HG03066 (cell line): ENCODE data around the gene PATE4.
"Not testable (repeated sequence)": the region's sequence is repeated elsewhere in the genome, so short reads cannot be mapped to it uniquely, and the experiment has no call there.

Experiments used
- ATAC-seq: cut with Tn5 transposase; IDR thresholded peaks from one replicate; pipeline ENCODE4 v1.9.1; 2021; ENCODE audit warnings: low read depth; ENCODE audit not compliant: unreplicated experiment

The PATE4 gene, protein sequence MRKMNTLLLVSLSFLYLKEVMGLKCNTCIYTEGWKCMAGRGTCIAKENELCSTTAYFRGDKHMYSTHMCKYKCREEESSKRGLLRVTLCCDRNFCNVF

DNA sequence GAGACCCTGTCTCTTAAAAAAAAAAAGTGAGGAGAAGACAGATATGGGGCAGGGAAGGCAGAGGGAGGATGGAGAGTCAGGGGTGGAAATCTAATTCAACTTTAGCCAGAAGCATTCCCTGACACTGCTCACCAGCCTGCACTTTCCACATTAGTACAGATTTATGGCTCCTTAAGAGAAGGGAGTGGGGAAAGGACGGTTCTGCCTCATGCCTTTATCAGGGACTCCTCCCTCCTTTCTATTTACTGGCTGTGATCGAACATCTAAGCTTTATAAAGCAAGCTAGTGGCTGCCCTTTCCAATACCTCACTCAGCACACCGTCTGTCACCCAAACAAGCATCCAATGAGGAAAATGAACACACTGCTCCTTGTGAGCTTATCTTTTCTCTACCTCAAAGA is at the start of gene PATE4:
Gene PATE4, plus strand, starts transcription at position 301 of the 400 bp plus-strand sequence. Its CDS starts 44 bp downstream, at position 345.
- ATAC-seq: no peak

DNA sequence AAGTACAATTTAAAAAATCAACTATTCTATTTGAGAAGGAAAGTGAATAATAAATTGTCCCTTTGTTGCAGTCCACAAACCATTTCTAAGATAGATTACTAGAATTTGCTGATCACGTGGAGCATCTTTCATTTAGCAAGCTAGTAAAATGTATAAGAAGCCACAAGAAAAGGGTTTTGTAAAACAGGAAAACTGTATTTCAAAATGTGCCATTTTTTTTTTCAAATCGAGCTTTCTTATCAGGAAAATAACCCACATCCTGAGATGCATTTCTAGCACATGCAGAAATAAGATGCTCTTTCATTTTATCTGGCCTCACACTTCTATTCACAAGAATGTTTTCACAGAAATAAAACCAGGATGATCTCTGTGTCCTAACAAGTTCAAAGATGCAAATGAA is 48.4 kb upstream of the PATE4 start:
- ATAC-seq: no peak

DNA sequence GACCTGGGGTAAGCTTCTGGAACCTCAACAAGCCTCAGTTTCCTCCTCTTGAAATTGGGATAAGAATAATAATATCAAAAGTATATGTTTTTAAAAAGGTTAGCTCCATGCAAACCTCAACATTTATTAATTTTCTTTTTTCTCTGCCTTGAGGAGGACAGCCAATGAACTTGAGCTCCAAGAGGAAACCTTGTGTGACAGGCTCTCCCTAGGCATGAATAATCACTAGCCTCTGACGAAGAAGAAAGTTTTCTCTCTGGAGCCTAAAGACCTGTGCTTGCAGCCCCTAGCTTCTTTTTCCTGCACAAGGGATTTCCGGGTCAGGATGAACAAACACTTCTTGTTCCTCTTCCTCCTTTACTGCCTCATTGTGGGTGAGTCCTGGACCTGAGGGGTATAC is 45.3 kb upstream of the PATE4 start, which contains the start of gene PATE3:
Gene PATE3, plus strand, starts transcription at position 301 of the 400 bp plus-strand sequence. Its CDS starts 25 bp downstream, at position 326.
- ATAC-seq: no peak

DNA sequence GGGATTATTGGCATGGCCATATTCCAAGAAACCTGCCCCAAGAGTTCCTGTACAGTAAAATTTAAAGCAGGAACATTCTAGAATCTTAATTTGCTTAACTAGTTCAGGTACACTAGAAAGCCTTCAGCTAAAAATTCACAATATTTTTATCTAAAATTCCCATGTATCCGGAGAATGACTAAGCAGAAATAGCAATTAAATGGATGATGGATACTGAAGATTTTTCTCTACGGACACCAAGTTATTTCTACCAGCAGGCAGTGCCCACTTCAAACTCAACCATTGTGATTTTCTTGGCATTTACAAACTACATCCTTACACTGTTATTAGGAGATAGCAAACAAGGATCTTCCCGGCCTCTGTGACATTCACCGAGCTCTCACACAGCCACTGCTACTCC is 42.3 kb upstream of the PATE4 start:
- ATAC-seq: no peak

DNA sequence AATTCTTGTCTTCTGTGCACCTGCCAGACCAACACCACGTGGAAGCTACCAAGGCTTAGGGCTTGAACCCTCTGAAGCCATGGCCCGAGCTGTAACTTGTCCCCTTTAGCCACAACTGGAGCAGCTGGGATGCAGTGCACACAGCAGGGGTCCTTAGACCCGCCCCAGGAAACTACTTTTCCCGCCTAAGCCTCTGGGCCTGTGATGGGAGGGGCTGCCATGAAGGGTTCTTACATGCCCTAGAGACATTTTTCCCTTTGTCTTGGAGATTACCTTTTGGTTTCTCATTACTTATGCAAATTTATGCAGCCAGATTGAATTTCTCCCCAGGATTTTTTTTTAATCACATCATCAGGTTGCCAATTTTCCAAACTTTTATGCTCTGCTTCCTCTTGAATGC is 35.5 kb upstream of the PATE4 start:
- no peak for ATAC-seq

DNA sequence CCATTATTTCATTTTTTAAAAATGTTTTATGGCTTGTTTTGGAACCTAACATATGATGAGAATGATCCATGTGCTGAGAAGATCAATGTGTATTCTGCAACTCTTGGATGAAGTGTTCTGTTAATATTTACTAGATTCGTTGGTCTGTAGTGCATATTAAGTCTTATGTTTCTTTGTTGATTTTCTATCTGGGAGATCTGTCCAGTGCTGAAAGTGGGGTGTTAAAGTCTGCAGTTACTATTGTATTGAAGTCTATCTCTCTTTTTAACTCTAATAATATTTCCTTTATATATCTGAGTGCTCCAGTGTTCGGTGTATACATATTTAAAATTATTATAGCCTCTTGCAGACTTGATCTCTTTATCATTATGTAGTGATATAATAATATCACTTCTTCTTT is 33.3 kb upstream of the PATE4 start:
- ATAC-seq: no peak

DNA sequence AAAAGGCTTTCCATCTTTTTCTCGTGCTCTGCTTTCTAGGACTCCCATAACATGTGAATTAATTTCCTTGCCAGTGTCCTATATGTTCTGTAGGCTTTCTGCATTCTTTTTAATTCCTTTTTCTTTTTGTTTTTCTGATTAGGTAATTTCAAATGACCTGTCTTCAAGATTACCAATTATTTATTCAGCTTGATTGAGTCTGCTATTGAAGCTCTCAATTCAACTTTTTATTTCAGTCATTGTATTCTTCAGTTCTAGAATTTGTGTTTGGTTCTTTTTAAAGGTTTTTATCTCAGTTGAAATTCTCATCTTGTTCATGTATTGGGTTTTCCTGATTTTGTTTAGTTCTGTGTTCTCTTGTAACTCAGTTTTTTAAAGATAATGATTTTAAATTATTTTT is 30.7 kb upstream of the PATE4 start:
- ATAC-seq: no peak

DNA sequence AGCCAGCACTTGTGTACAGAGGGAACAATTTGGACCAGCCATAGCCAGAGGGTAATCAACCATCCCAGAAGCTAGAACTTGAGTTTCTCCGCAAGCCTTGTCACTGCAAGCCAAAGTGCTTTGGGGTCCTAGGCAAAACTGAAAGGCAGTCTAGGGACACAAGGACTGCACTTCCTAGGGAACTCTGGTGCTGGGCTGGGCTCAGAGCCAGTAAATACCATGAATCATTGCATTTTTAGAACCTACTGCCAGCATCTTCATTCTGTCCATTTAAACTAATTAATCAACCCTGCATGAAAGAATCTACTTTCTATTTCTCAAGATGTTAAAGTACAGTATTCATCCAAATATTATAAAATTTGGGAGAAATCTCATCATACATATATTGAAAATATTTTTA is 25.2 kb upstream of the PATE4 start:
- ATAC-seq: no peak

DNA sequence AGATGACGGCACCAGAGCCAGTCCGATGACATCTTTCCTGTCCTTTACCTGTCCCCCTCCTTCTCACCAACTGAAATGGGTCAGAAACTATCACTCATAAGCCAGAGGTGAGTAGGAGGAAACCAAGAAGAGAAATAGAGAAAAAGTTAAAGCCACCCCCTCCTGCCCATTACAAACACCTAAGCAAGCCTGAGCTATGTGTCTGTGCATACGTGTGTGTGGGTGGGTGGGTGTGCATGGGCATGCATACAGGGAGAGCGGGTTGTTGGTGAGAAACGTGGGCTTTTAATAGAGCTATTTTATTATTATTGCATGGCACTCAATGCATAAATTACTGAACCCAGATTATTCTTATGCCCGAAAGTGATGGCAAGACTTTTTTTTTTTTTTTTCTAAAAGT is 2.6 kb downstream of the PATE4 start:
- no peak for ATAC-seq

DNA sequence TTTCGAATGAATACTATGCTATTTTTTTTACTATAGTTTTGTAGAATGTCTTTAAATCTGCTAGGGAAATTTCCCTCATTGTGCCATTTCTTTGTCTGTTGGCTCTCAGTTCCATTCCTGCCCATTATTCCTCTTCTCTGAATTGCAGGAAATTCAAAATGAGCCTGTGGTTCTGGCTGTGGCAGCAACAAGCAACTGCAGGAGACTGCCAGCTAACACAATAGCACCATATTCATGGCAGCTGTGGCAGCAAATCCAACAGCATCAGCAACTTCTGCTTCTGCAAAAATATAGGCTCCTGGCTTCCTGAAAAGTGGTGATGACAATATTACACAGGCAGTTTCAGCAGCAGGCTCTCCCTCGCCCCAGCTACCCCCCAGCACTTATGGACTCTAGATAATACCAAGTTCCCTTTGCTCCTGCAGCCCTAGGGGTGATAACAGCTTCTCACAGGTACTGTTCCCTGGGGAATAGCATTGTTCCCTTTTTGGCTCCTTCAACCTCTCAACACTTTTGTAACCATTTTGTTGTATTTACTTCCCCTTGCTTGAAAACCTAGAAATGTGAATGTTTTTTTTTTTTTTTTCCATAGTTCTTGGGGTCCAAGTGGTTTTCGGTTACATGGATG is 9.3 kb downstream of the PATE4 start:
- no peak for ATAC-seq

DNA sequence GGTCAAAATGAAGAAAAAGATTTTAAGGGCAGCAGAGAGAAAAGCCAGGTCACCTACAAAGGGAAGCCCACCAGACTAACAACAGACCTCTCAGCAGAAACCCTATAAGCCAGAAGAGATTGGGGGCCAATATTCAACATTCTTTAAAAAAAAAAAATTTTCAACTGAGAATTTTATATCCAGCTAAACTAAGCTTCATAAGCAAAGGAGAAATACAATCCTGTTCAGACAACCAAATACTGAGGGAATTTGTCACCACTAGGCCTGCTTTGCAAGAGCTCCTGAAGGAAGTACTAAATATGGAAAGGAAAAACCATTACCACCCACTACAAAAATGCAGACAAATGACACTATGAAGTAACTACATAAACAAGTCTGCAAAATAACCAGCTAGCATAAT is 13.1 kb downstream of the PATE4 start:
- no peak for ATAC-seq

DNA sequence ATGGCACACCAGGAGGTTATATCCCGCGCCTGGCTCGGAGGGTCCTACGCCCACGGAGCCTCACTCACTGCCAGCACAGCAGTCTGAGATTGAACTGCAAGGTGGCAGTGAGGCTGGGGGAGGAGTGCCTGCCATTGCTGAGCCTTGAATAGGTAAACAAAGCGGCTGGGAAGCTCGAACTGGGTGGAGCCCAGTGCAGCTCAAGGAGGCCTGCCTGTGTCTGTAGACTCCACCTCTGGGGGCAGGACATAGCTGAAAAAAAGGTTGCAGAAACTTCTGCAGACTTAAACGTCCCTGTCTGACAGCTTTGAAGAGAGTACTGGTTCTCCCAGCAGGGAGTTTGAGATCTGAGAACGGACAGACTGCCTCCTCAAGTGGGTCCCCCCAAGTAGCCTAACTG is 24.6 kb downstream of the PATE4 start:
- ATAC-seq: not testable (repeated sequence)

DNA sequence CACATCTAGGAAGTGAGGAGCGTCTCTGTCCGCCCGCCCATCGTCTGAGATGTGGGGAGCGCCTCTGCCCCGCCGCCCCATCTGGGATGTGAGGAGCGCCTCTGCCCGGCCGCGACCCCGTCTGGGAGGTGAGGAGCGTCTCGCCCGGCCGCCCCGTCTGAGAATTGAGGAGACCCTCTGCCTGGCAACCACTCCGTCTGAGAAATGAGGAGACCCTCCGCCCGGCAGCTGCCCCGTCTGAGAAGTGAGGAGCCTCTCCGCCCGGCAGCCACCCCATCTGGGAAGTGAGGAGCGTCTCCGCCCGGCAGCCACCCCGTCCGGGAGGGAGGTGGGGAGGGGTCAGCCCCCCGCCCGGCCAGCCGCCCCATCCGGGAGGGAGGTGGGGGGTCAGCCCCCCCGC is 29.7 kb downstream of the PATE4 start:
- ATAC-seq: not testable (repeated sequence)

DNA sequence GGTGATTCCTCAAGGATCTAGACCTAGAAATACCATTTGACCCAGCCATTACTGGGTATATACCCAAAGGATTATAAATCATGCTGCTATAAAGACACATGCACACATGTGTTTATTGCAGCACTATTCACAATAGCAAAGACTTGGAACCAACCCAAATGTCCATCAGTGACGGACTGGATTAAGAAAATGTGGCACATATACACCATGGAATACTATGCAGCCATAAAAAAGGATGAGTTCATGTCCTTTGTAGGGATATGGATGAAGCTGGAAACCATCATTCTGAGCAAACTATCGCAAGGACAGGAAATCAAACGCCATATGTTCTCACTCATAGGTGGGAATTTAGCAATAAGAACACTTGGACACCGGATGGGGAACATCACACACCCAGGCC is 32.2 kb downstream of the PATE4 start:
- not testable (repeated sequence) for ATAC-seq

DNA sequence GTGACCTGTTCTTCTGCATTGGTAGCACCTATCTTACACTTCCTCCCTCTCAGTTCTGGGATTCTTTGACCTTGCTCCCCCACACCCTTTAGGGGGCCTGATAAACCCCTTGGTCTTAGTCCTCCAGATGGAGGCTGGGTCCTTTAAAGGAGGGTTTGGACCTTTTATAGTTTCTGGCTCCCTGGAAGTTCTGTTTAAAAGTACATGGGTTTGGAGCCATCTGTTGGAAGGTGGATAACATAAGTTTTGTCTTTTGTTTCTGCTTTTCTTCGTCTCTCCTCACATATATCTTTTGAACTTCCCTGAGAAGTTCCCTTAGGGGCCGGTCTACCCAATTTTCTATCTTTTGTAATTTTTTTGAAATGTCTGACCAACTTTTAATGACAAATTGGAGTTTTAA is 36.4 kb downstream of the PATE4 start:
- ATAC-seq: no peak

DNA sequence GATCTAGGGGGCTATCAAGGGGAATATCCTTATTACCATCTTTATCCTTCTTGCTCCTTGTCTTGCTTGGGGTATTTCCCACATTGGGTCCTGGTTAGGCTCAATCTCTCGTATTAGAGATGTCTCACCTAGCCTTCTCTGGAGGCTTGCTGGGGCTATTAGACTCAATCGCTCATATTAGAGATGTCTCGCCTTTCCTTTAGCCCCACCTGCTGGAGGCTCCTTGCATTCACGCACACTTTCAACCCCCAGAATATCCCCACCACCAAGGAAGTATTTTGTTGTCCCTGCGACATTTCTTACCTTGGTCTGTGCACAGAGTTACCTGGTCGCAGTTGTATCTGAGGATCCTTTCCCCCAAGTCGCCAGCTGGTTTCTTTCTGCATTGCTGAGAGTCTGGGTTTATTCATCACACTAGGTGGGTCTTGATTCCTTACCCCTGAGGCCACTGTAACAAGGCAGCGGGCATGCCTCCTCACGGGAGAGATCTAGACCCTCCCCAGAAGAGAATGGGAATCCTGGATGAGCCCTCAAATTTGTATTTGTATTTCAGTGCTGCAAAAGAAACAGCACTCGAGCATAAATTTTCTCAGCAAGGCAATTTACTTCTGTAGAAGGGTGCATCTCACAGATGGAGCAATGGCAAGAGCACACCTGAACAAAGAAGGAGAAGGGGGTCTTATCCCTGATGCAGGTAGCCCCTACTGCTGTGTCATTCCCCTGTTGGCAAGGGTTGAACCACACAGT is 38.4 kb downstream of the PATE4 start:
- ATAC-seq: no peak

DNA sequence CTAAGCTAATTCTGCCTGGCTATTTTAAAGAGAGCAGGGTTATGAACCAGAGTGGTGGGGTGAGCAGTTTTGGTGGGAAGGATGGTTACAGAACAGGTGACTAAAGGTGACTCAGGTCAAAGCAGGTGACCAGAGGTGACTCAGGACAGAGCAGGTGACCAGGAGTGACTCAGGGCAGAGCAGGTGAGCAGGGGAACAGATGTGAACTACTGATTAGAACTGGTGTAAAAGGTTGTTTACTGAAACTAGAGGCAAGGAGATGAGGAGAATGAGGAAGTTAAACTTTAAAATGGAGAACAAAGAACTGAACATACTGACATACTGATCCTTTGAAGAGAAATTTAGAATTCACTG is 39.0 kb downstream of the PATE4 start:
- ATAC-seq: no peak

DNA sequence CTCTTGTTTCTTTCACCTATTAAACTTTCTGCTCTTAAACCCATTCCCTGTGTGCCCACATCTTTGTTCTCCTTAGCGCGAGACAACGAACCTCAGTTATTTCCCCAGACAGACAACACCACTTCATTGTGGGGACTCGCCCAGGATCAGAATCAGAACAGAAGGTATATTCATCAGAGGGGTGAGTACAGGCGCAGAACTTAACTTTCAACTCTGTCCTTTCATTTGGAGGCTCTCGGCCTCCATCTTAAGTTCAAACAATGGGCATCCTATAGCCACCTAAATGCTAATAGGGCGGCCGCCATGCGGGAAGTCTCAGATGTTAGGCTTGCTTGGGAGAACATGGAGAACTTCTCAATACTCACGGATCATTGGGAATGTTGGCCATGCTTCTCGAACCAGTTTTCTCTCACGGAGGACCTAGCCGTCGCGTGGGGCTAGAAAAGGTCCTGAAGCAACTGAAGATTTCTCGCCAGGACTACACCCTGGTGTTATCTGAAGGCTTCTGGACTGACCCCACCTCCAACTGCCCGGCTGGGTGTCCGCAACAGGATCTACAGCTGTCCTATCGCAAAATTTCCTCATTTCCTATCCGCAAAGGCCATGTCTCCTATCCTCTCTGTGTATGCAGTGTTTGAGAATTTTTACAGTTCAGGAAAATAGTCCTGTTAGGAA is 40.9 kb downstream of the PATE4 start:
- ATAC-seq: no peak

DNA sequence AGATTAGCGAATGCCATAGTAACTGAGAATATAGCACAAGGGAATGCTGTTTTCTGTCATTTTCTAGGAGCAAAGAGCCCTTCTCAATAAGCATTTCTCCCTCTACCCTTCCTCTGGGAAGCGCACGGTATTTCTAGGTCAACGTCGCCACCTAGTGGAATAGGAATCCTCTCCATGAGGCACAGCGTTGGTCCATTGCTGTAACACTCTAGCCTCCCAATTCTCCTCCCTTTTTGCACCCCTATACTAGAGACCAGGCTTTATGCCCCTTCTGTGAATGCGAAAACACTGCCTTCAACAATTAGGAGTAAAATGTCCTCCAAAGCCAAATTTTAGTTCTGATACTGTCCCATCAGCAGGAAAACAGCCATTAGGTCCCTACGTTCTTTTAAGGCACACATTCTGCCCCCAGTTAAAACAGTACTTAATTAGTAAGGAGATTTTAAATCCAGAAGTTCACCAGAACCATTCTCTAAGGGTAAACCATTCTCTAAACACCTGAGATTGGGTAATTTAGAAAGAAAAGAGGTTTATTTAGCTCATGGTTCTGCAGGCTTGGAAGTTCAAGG is 41.5 kb downstream of the PATE4 start:
- no peak for ATAC-seq

DNA sequence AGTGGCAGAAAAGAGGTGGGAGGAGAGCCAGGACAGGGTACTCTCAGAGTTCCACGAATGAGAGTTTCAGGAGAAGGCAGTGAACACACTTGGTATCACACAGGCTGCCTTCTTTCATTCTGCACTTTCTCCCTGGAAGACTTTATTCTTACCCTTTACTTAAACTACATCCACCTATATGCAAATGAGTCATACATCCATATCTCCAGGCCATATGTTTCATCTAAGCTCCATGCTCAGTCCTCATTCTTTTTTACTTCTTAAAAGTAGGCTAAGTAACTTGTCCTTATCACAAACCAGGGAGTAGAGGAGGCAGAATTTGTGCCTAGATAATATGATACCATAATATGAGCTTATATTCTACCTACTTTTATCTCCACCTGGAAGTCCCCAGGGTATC is 48.2 kb downstream of the PATE4 start:
- no peak for ATAC-seq

DNA sequence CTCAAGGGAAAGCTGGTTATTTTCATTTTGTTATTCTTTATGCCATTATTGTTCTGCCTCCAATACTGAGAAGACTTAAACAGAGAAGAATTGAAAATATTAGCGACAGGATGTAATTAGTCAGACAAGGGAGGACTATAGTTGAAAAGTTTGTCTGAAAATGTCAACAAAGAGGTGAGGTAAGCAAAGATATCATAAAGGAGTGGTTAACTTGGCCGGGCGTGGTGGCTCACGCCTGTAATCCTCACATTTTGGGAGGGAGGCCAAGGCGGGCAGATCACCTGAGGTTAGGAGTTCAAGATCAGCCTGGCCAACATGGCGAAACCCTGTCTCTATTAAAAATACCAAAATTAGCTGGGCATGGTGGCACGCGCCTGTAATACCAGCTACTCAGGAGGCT is 50.3 kb downstream of the PATE4 start:
- no peak for ATAC-seq
